ENCODE data around the gene FREM1. TPM values are rescaled to one million over a fixed set of nuclear protein-coding genes. Genes with fewer than 3 reads are reported as not detected.

The FREM1 gene
- total RNA-seq, 1 donor from 2014 or later = 1.7 TPM

GRCh38 chr9:14912859-14913258 is 2.6 kb upstream of the FREM1 start:
- H3K27me3 Mint-ChIP-seq (ENCODE audit: unreplicated experiment) = no peaks in the 10 kb centered on the region
- H3K4me3 Mint-ChIP-seq (ENCODE audit: unreplicated experiment) = no peak overlapping the region
- H3K9me3 Mint-ChIP-seq (ENCODE audit: unreplicated experiment) = peaks cover 1% of the 10 kb centered on the region
- no peaks in the 10 kb centered on the region for H3K4me1 Mint-ChIP-seq (ENCODE audit: low read depth, unreplicated experiment)
- DNase-seq = no peak
- H3K36me3 Mint-ChIP-seq (ENCODE audit: unreplicated experiment) = no peaks in the 10 kb centered on the region
- no peak for TF ChIP-seq CTCF (IDR thresholded peaks at IDR 0.05; ENCODE audit: partially characterized antibody, unreplicated experiment)
- H3K27ac Mint-ChIP-seq (ENCODE audit: unreplicated experiment) = no peak overlapping the region

DNA sequence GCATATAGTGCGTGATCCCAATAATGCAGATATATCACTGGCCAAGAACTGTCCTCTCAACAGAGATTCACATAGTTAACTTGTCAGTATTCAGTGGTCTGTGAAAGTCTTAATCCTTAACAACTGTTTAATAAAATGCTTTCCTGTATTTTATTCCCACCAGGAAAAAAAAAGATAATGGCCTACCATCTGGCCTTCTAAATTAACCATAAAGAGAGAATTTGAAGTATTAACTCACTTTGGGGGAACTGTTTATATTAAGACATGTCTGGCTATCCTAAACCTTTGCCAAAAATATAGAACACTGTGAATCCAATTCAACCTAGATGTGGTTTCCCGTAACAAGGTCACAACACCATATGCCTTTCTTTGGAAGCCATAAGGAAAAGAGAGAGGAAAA is 818 bp upstream of the FREM1 start:
- Mint-ChIP-seq H3K9me3 (ENCODE audit: unreplicated experiment) (no peaks in the 10 kb centered on the region), H3K36me3 (ENCODE audit: unreplicated experiment) (no peaks in the 10 kb centered on the region), H3K27ac (ENCODE audit: unreplicated experiment) (no peak overlapping the region), H3K27me3 (ENCODE audit: unreplicated experiment) (no peaks in the 10 kb centered on the region), H3K4me3 (ENCODE audit: unreplicated experiment) (no peak overlapping the region), H3K4me1 (ENCODE audit: low read depth, unreplicated experiment) (no peaks in the 10 kb centered on the region)
- TF ChIP-seq CTCF (IDR thresholded peaks at IDR 0.05; ENCODE audit: partially characterized antibody, unreplicated experiment) = no peak
- no peak for DNase-seq

GRCh38 chr9:14909601-14909960 is 647 bp downstream of the FREM1 start:
- Mint-ChIP-seq H3K27ac (ENCODE audit: unreplicated experiment) (no peak overlapping the region), H3K4me3 (ENCODE audit: unreplicated experiment) (no peak overlapping the region), H3K4me1 (ENCODE audit: low read depth, unreplicated experiment) (no peaks in the 10 kb centered on the region), H3K27me3 (ENCODE audit: unreplicated experiment) (no peaks in the 10 kb centered on the region), H3K36me3 (ENCODE audit: unreplicated experiment) (no peaks in the 10 kb centered on the region), H3K9me3 (ENCODE audit: unreplicated experiment) (no peaks in the 10 kb centered on the region)
- DNase-seq = no peak
- TF ChIP-seq CTCF (IDR thresholded peaks at IDR 0.05; ENCODE audit: partially characterized antibody, unreplicated experiment) = no peak

GRCh38 chr9:14909181-14909580 is 1.0 kb downstream of the FREM1 start:
- Mint-ChIP-seq H3K4me3 (ENCODE audit: unreplicated experiment) (no peak overlapping the region), H3K9me3 (ENCODE audit: unreplicated experiment) (no peaks in the 10 kb centered on the region), H3K36me3 (ENCODE audit: unreplicated experiment) (no peaks in the 10 kb centered on the region), H3K4me1 (ENCODE audit: low read depth, unreplicated experiment) (no peaks in the 10 kb centered on the region), H3K27ac (ENCODE audit: unreplicated experiment) (no peak overlapping the region), H3K27me3 (ENCODE audit: unreplicated experiment) (no peaks in the 10 kb centered on the region)
- no peak for TF ChIP-seq CTCF (IDR thresholded peaks at IDR 0.05; ENCODE audit: partially characterized antibody, unreplicated experiment)
- no peak for DNase-seq

- H3K4me1 Mint-ChIP-seq (ENCODE audit: low read depth, unreplicated experiment) = no peaks in the 10 kb centered on the region
- DNase-seq = no peak
- H3K27me3 Mint-ChIP-seq (ENCODE audit: unreplicated experiment) = no peaks in the 10 kb centered on the region
- no peak overlapping the region for H3K4me3 Mint-ChIP-seq (ENCODE audit: unreplicated experiment)
- no peak overlapping the region for H3K27ac Mint-ChIP-seq (ENCODE audit: unreplicated experiment)
- no peaks in the 10 kb centered on the region for H3K36me3 Mint-ChIP-seq (ENCODE audit: unreplicated experiment)
- no peak for TF ChIP-seq CTCF (IDR thresholded peaks at IDR 0.05; ENCODE audit: partially characterized antibody, unreplicated experiment)
- no peaks in the 10 kb centered on the region for H3K9me3 Mint-ChIP-seq (ENCODE audit: unreplicated experiment)
Observed at GRCh38 chr9:14908295-14909180, 1.7 kb downstream of the FREM1 start.
